ENCODE data around the gene EDIL3. TPM values are rescaled to one million over a fixed set of nuclear protein-coding genes. Genes with fewer than 3 reads are reported as not detected.

The EDIL3 gene
- total and polyA plus RNA-seq, 2 of the 8 experiments (the other 6 are each of a cell fraction or from before 2014, with no cell fraction given) = 14.7 to 47.2 TPM

- no peak for TF ChIP-seq CHD7 (IDR thresholded peaks at IDR 0.05; ENCODE audit: insufficient replicate concordance, low read length)
- TF ChIP-seq USF2 (IDR thresholded peaks at IDR 0.05; ENCODE audit: low read length) = no peak
- TF ChIP-seq POLR2AphosphoS5 (IDR thresholded peaks at IDR 0.05; ENCODE audit: low read depth, low read length) = no peak
- TF ChIP-seq SUZ12 (IDR thresholded peaks at IDR 0.05; ENCODE audit: low read length) = no peak
- TF ChIP-seq SIRT6 (IDR thresholded peaks at IDR 0.05; ENCODE audit: low read length) = no peak
- TF ChIP-seq BCL11A (IDR thresholded peaks at IDR 0.05; ENCODE audit: low read depth in 2 of 2, low read length in 2 of 2) = no peak
- TF ChIP-seq CHD2 (IDR thresholded peaks at IDR 0.05; ENCODE audit: low read length) = no peak
- no peak for TF ChIP-seq POU5F1 (IDR thresholded peaks at IDR 0.05; ENCODE audit: low read depth, low read length)
- TF ChIP-seq EZH2 (IDR thresholded peaks at IDR 0.05; ENCODE audit: low read depth, low read length, severe bottlenecking) = no peak
Measured at GRCh38 chr5:84275609-84276008, 109.1 kb downstream of the EDIL3 start (continued).

Measured in H1 (cell line).